ENCODE measurements around the gene SOHLH2. TPM values are rescaled to one million over a fixed set of nuclear protein-coding genes. Genes with fewer than 3 reads are reported as not detected.

Gene SOHLH2
- polyA plus RNA-seq (2012; ENCODE audit: missing spikeins): not detected

GRCh38 chr13:36214163-36214921 lies at the start of gene SOHLH2:
Gene SOHLH2, minus strand, starts transcription at chr13:36214556. Its CDS starts 30 bp downstream, at chr13:36214526.
- TF ChIP-seq POLR2AphosphoS5 (IDR thresholded peaks at IDR 0.05; ENCODE audit: low read depth, low read length) (no peak), TAF1 (IDR thresholded peaks at IDR 0.05; ENCODE audit: borderline replicate concordance, low read depth, low read length) (no peak), POLR2A (IDR thresholded peaks at IDR 0.05; ENCODE audit: low read depth, low read length) (no peak)
- DNase-seq (ENCODE audit: insufficient read length) (no peak), FAIRE-seq (no peak)

GRCh38 chr13:36261976-36262375 lies 47.6 kb upstream of the SOHLH2 start:
- TF ChIP-seq POLR2A (IDR thresholded peaks at IDR 0.05; ENCODE audit: low read depth, low read length) (no peak), POLR2AphosphoS5 (IDR thresholded peaks at IDR 0.05; ENCODE audit: low read depth, low read length) (no peak), TAF1 (IDR thresholded peaks at IDR 0.05; ENCODE audit: borderline replicate concordance, low read depth, low read length) (no peak)
- FAIRE-seq (no peak), DNase-seq (ENCODE audit: insufficient read length) (no peak)

- DNase-seq (ENCODE audit: insufficient read length) (no peak), FAIRE-seq (no peak)
- TF ChIP-seq POLR2A (IDR thresholded peaks at IDR 0.05; ENCODE audit: low read depth, low read length): no peak
- no peak for TF ChIP-seq TAF1 (IDR thresholded peaks at IDR 0.05; ENCODE audit: borderline replicate concordance, low read depth, low read length)
- TF ChIP-seq POLR2AphosphoS5 (IDR thresholded peaks at IDR 0.05; ENCODE audit: low read depth, low read length): no peak
Measured at GRCh38 chr13:36261011-36261410, 46.7 kb upstream of the SOHLH2 start.

- TF ChIP-seq TAF1 (IDR thresholded peaks at IDR 0.05; ENCODE audit: borderline replicate concordance, low read depth, low read length) (no peak), POLR2AphosphoS5 (IDR thresholded peaks at IDR 0.05; ENCODE audit: low read depth, low read length) (no peak), POLR2A (IDR thresholded peaks at IDR 0.05; ENCODE audit: low read depth, low read length) (no peak)
- FAIRE-seq (no peak), DNase-seq (ENCODE audit: insufficient read length) (no peak)
Measured at GRCh38 chr13:36259361-36260137, 45.2 kb upstream of the SOHLH2 start.

GRCh38 chr13:36258831-36259230 lies 44.5 kb upstream of the SOHLH2 start:
- DNase-seq (ENCODE audit: insufficient read length) (no peak), FAIRE-seq (no peak)
- TF ChIP-seq POLR2A (IDR thresholded peaks at IDR 0.05; ENCODE audit: low read depth, low read length) (no peak), TAF1 (IDR thresholded peaks at IDR 0.05; ENCODE audit: borderline replicate concordance, low read depth, low read length) (no peak), POLR2AphosphoS5 (IDR thresholded peaks at IDR 0.05; ENCODE audit: low read depth, low read length) (no peak)

- TF ChIP-seq POLR2A (IDR thresholded peaks at IDR 0.05; ENCODE audit: low read depth, low read length) (no peak), TAF1 (IDR thresholded peaks at IDR 0.05; ENCODE audit: borderline replicate concordance, low read depth, low read length) (no peak), POLR2AphosphoS5 (IDR thresholded peaks at IDR 0.05; ENCODE audit: low read depth, low read length) (no peak)
- FAIRE-seq: no peak
- DNase-seq (ENCODE audit: insufficient read length): no peak
Measured at GRCh38 chr13:36251526-36251925, 37.2 kb upstream of the SOHLH2 start.

GRCh38 chr13:36251017-36251416 lies 36.7 kb upstream of the SOHLH2 start:
- no peak for DNase-seq (ENCODE audit: insufficient read length)
- no peak for FAIRE-seq
- TF ChIP-seq POLR2AphosphoS5 (IDR thresholded peaks at IDR 0.05; ENCODE audit: low read depth, low read length) (no peak), POLR2A (IDR thresholded peaks at IDR 0.05; ENCODE audit: low read depth, low read length) (no peak), TAF1 (IDR thresholded peaks at IDR 0.05; ENCODE audit: borderline replicate concordance, low read depth, low read length) (no peak)

GRCh38 chr13:36248700-36249099 lies 34.3 kb upstream of the SOHLH2 start:
- FAIRE-seq: no peak
- TF ChIP-seq POLR2AphosphoS5 (IDR thresholded peaks at IDR 0.05; ENCODE audit: low read depth, low read length) (no peak), TAF1 (IDR thresholded peaks at IDR 0.05; ENCODE audit: borderline replicate concordance, low read depth, low read length) (no peak), POLR2A (IDR thresholded peaks at IDR 0.05; ENCODE audit: low read depth, low read length) (no peak)
- DNase-seq (ENCODE audit: insufficient read length): no peak

- FAIRE-seq: no peak
- TF ChIP-seq POLR2A (IDR thresholded peaks at IDR 0.05; ENCODE audit: low read depth, low read length) (no peak), POLR2AphosphoS5 (IDR thresholded peaks at IDR 0.05; ENCODE audit: low read depth, low read length) (no peak)
Measured at GRCh38 chr13:36244990-36245389, 30.6 kb upstream of the SOHLH2 start.

GRCh38 chr13:36244073-36244472 lies 29.7 kb upstream of the SOHLH2 start:
- TF ChIP-seq POLR2A (IDR thresholded peaks at IDR 0.05; ENCODE audit: low read depth, low read length) (no peak), POLR2AphosphoS5 (IDR thresholded peaks at IDR 0.05; ENCODE audit: low read depth, low read length) (no peak), TAF1 (IDR thresholded peaks at IDR 0.05; ENCODE audit: borderline replicate concordance, low read depth, low read length) (no peak)
- DNase-seq (ENCODE audit: insufficient read length): no peak
- FAIRE-seq: no peak

More at GRCh38 chr13:36244990-36245389, 30.6 kb upstream of the SOHLH2 start:
- no peak for DNase-seq (ENCODE audit: insufficient read length)

GRCh38 chr13:36242761-36243160 lies 28.4 kb upstream of the SOHLH2 start:
- DNase-seq (ENCODE audit: insufficient read length): no peak
- FAIRE-seq: no peak
- TF ChIP-seq POLR2A (IDR thresholded peaks at IDR 0.05; ENCODE audit: low read depth, low read length) (no peak), TAF1 (IDR thresholded peaks at IDR 0.05; ENCODE audit: borderline replicate concordance, low read depth, low read length) (no peak), POLR2AphosphoS5 (IDR thresholded peaks at IDR 0.05; ENCODE audit: low read depth, low read length) (no peak)

GRCh38 chr13:36231236-36231635 lies 16.9 kb upstream of the SOHLH2 start:
- FAIRE-seq (no peak), DNase-seq (ENCODE audit: insufficient read length) (no peak)
- no peak for TF ChIP-seq POLR2AphosphoS5 (IDR thresholded peaks at IDR 0.05; ENCODE audit: low read depth, low read length)
- TF ChIP-seq POLR2A (IDR thresholded peaks at IDR 0.05; ENCODE audit: low read depth, low read length): no peak
- TF ChIP-seq TAF1 (IDR thresholded peaks at IDR 0.05; ENCODE audit: borderline replicate concordance, low read depth, low read length): no peak

Data from GM12892 (cell line).